Measurements from ENCODE around the gene ZNF831.

- TF ChIP-seq CTCF (conservative IDR thresholded peaks at IDR 0.05) (no peak), ZFX (IDR thresholded peaks at IDR 0.05) (no peak)
Observed at GRCh38 chr20:59191756-59192532, 28.3 kb downstream of the ZNF831 start.
